ENCODE data around the gene TMEM203. TPM values are rescaled to one million over a fixed set of nuclear protein-coding genes. Genes with fewer than 3 reads are reported as not detected.
A peak's percentile ranks its signal among the peaks of the same experiment; 100 is the strongest.

TMEM203 gene
- total and polyA plus RNA-seq, 5 experiments from 2014 or later: 42.7 to 163 (median 128) TPM

- no peaks in the 10 kb centered on the region for H3K27me3 Mint-ChIP-seq
- H3K4me3 Mint-ChIP-seq: peak overlapping the region; percentile 30 to 95 (median 88)
- POLR2A ChIA-PET: interaction anchor here (0.6 to 8.1 kb wide), 5 partner anchors 12 to 759 kb away, joined by 3 to 135 read pairs (median 12); partner anchors contain the start of genes CYSRT1, NDOR1, RNF208 and RNF224
- no peak for ATAC-seq
- H3K36me3 Mint-ChIP-seq: peaks cover 0 to 32% (median 13%) of the 10 kb centered on the region in 3 donors
- H3K4me1 Mint-ChIP-seq: peaks cover 8 to 50% (median 41%) of the 10 kb centered on the region in 4 donors
- H3K27ac Mint-ChIP-seq: peak overlapping the region in 4 of 10 donors; percentile 47 to 96 (median 64)
- no peak for DNase-seq
- no peaks in the 10 kb centered on the region for H3K9me3 Mint-ChIP-seq
These were observed 19.1 kb downstream of the TMEM203 start for GRCh38 chr9:137186385-137186784.

GRCh38 chr9:137185921-137186320, 19.5 kb downstream of the TMEM203 start:
- H3K4me1 Mint-ChIP-seq: peaks cover 8 to 49% (median 39%) of the 10 kb centered on the region in 4 donors
- no peaks in the 10 kb centered on the region for H3K9me3 Mint-ChIP-seq
- H3K27ac Mint-ChIP-seq: no peak overlapping the region
- POLR2A ChIA-PET: interaction anchor here (0.6 to 1.4 kb wide), 2 partner anchors 11 to 759 kb away, joined by 3 to 12 read pairs; no protein-coding TSS in a partner anchor
- ATAC-seq (no peak), DNase-seq (no peak)
- peaks cover 0 to 32% (median 13%) of the 10 kb centered on the region in 3 donors for H3K36me3 Mint-ChIP-seq
- no peaks in the 10 kb centered on the region for H3K27me3 Mint-ChIP-seq
- H3K4me3 Mint-ChIP-seq: peak overlapping the region in 4 of 10 donors; percentile 19 to 95 (median 90)

DNA sequence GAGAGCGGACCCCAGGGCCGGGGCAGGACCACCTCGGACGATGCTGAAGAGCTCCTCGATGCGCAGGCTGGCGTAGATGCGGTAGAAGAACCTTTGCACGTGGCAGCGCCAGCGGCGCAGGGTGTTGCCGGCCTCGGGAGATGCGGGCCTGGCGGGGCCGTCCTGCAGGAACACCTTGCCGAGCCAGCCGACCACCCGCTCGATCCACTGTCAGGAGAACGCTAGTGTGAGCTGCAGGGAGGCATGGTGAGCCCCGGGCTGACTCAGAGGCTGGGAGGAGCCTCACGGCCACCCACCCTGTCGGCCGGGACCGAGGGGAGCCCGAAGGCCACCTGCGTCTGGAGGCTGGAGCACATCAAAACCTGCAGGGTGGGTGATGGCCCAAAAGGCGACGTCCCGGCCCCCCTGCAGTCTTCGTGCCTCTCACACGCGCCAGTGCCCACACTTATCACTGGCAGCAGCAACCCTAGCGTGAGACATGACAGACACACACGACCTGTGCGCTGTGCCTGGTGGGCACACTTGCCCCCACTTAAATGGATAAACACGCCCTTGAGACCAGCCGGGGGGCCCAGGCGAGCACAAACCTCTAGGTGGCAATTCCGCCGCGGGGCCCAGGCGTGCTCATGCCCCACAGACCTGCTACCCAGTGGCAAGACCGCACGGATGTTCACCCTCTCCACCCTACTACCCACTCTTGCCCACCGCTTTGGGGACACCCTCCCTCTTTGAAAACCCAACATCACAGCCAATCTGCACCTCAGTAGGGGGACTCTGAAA, 20.4 kb downstream of the TMEM203 start:
- POLR2A ChIA-PET: interaction anchor here (0.7 to 1.4 kb wide), 2 partner anchors 10 to 55 kb away, joined by 3 read pairs; no protein-coding TSS in a partner anchor
- H3K27ac Mint-ChIP-seq: peak overlapping the region in 1 of 10 donors; percentile 52
- peaks cover 0 to 29% (median 14%) of the 10 kb centered on the region in 3 donors for H3K36me3 Mint-ChIP-seq
- H3K27me3 Mint-ChIP-seq: no peaks in the 10 kb centered on the region
- peaks cover 5 to 44% (median 32%) of the 10 kb centered on the region in 4 donors for H3K4me1 Mint-ChIP-seq
- no peak for DNase-seq
- peak overlapping the region in 1 of 10 donors; percentile 48 for H3K4me3 Mint-ChIP-seq
- no peaks in the 10 kb centered on the region for H3K9me3 Mint-ChIP-seq
- no peak for ATAC-seq

DNA sequence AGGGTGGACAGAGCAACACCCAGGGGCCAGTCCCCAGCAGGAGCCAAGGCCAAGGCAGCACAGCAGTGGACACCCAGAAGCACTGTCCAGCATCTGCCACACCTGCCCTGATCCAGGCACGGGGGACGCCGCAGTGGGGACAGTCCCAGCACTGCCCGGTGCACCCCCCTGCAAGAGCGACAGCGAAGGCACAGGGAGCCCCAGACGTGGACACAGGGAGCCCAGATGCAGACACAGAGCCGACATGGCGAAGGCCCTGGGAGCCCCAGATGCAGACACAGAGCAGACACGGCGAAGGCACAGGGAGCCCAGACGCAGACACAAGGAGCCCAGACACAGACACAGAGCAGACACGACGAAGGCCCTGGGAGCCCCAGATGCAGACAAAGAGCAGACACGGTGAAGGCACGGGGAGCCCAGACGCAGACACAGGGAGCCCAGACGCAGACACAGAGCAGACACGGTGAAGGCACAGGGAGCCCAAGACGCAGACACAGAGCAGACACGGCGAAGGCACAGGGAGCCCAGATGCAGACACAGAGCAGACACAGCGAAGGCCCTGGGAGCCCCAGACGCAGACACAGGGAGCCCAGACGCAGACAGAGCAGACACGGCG, 21.4 kb downstream of the TMEM203 start:
- DNase-seq (no peak), ATAC-seq (no peak)
- POLR2A ChIA-PET: interaction anchor here (0.6 kb wide), 1 partner anchor 17 kb away, joined by 5 read pairs; the partner anchor contains the start of gene TPRN
- Mint-ChIP-seq H3K4me1 (peaks cover 6 to 35% (median 25%) of the 10 kb centered on the region in 4 donors), H3K27me3 (no peaks in the 10 kb centered on the region), H3K36me3 (peaks cover 0 to 36% (median 16%) of the 10 kb centered on the region in 3 donors), H3K4me3 (peak overlapping the region in 4 of 10 donors; percentile 21 to 43 (median 42)), H3K27ac (no peak overlapping the region), H3K9me3 (no peaks in the 10 kb centered on the region)

DNA sequence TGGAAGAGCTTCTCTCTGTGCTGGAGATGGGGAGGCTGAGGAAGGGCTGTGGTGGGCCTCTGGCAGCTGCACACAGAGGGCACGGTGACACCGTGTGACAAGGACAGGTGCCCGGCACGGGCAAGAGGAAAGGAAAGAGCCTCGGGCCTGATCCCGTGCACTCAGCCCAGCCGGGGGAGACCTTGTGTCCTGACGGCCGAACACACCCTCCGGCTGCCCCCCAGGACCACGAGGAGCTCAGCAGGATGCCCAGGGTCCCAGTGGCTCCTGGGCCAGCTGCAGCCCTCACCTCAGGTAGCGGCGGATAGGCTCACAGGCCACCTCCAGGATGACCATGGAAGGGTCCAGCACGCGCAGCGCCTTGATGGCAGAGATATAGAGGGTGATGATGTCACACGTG, 22.6 kb downstream of the TMEM203 start:
- no peaks in the 10 kb centered on the region for H3K27me3 Mint-ChIP-seq
- POLR2A ChIA-PET: interaction anchor here (1.0 to 1.2 kb wide), 2 partner anchors 40 to 58 kb away, joined by 3 to 5 read pairs; partner anchors contain the start of gene TUBB4B
- no peaks in the 10 kb centered on the region for H3K9me3 Mint-ChIP-seq
- peak overlapping the region in 1 of 10 donors; percentile 71 for H3K4me3 Mint-ChIP-seq
- DNase-seq: no peak
- H3K36me3 Mint-ChIP-seq: peaks cover 0 to 40% (median 16%) of the 10 kb centered on the region in 3 donors
- H3K4me1 Mint-ChIP-seq: peaks cover 4 to 31% (median 19%) of the 10 kb centered on the region in 4 donors
- no peak for ATAC-seq
- H3K27ac Mint-ChIP-seq: no peak overlapping the region

DNA sequence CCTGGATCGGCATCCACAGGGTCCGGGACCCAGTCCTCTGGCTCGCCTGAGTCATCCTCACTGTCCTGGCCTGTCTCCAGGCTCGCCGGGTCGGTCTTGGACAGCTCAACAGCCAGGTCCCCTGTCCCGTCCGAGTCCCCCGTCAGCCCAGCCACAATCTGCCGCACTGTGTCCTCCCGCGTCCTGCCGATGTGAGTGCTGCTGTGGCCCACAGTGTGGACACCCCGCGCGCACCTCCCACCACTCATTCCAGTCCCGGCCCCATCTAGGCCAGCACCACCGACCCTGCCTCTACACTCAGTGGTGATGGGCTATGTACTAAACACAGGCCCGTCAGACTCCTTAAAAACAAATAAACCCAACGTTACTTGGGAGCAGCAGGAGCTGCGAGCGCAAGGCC, 23.8 kb downstream of the TMEM203 start:
- Mint-ChIP-seq H3K27me3 (no peaks in the 10 kb centered on the region), H3K4me1 (peaks cover 4 to 20% (median 10%) of the 10 kb centered on the region in 4 donors), H3K9me3 (no peaks in the 10 kb centered on the region), H3K4me3 (peak overlapping the region in 1 of 10 donors; percentile 4), H3K36me3 (peaks cover 0 to 45% (median 14%) of the 10 kb centered on the region in 3 donors), H3K27ac (no peak overlapping the region)
- POLR2A ChIA-PET: interaction anchor here (0.6 kb wide), 1 partner anchor 49 kb away, joined by 6 read pairs; no protein-coding TSS in a partner anchor
- no peak for DNase-seq
- no peak for ATAC-seq

- POLR2A ChIA-PET: interaction anchor here (2.2 kb wide), 1 partner anchor 43 kb away, joined by 6 read pairs; no protein-coding TSS in a partner anchor
- ATAC-seq (no peak), DNase-seq (no peak)
- Mint-ChIP-seq H3K4me3 (no peak overlapping the region), H3K36me3 (peaks cover 0 to 45% (median 12%) of the 10 kb centered on the region in 3 donors), H3K9me3 (no peaks in the 10 kb centered on the region), H3K27me3 (no peaks in the 10 kb centered on the region), H3K4me1 (peaks cover 4 to 12% (median 6%) of the 10 kb centered on the region in 4 donors), H3K27ac (no peak overlapping the region)
These were observed 25.0 kb downstream of the TMEM203 start for GRCh38 chr9:137180491-137180890.

GRCh38 chr9:137179761-137180160, 25.7 kb downstream of the TMEM203 start:
- Mint-ChIP-seq H3K4me3 (no peak overlapping the region), H3K9me3 (no peaks in the 10 kb centered on the region), H3K27me3 (no peaks in the 10 kb centered on the region), H3K27ac (no peak overlapping the region), H3K4me1 (peaks cover 3 to 8% (median 6%) of the 10 kb centered on the region in 4 donors), H3K36me3 (peaks cover 0 to 43% (median 12%) of the 10 kb centered on the region in 3 donors)
- ATAC-seq (no peak), DNase-seq (no peak)
- POLR2A ChIA-PET: interaction anchor here (2.2 kb wide), 1 partner anchor 44 kb away, joined by 6 read pairs; no protein-coding TSS in a partner anchor

DNA sequence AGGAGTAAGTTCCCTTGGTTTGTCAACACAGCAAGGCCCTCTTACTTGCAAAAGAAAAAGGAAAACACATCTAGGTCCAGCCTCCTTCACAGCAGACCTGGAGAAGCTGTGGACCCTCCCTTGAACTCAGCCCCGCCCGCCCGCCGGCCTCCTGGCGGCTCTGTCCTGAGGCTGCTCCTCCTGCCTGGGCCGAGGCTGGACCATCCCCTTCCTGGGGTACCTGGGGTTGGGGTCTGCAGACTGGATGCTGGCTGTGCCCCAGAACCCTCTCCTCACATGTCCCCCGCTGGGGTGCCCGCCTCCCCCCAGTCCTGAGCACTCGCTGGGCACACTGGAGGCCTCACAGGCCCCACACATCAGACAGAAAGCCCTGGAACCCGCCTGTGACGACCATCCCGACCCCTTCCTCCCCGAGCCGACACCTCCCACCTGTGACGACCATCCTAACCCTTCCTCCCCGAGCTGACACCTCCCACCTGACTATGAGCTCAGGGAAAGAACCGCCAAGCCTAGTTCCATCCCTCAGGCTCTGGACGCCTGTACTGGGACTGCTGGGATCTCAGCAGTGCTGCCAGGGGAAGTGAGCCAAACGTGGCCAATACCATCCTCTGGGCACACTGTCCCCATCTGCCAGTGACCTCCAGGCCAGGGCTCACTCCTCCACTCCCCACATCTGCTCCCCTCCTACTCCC, 26.4 kb downstream of the TMEM203 start:
- no peak for ATAC-seq
- Mint-ChIP-seq H3K9me3 (no peaks in the 10 kb centered on the region), H3K27me3 (no peaks in the 10 kb centered on the region), H3K27ac (no peak overlapping the region), H3K4me1 (peaks cover under 1 to 6% (median 2%) of the 10 kb centered on the region in 4 donors), H3K36me3 (peaks cover 0 to 37% (median 12%) of the 10 kb centered on the region in 3 donors), H3K4me3 (no peak overlapping the region)
- POLR2A ChIA-PET: interaction anchor here (0.6 to 2.2 kb wide), 3 partner anchors 8 to 44 kb away, joined by 4 to 6 read pairs (median 4); no protein-coding TSS in a partner anchor
- no peak for DNase-seq

DNA sequence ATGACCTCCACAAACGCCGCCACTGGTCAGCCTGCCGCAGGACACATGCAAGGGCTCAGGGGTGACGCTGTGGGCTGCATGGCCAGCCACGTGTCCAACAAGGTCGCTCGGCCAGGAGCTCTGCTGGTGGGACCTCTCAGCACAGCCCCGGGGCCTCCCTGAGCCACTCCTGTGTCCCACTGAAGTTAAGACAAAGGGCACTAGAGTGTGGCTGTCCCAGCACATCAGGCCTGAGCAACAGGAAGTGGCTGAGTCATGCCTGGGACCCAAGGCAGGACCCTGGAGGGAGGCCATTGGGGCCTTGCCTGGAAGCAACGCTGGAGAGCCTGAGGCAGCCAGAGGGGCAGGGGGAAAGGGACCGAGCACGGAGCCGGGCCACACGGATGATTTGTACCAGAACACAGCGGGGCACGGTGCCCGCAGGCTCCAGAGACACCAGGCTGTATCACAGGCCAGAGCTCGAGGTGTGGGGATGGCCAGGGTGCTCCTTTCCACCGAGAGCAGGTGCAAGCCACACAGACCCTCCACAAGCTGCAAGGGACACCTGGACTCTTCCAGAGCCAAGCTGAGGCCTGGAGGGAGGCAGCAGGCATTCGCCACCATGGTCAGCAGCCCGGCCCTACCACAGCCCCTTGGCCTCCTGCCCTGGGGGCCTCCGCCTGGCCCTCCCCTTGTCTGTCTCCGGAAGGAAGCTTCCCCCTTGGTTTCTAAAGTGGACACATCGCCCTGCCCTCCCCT, 27.1 kb downstream of the TMEM203 start:
- H3K4me3 Mint-ChIP-seq: no peak overlapping the region
- H3K27ac Mint-ChIP-seq: no peak overlapping the region
- DNase-seq (no peak), ATAC-seq (no peak)
- peaks cover 0 to 9% (median under 1%) of the 10 kb centered on the region in 4 donors for H3K4me1 Mint-ChIP-seq
- no peaks in the 10 kb centered on the region for H3K27me3 Mint-ChIP-seq
- peaks cover 0 to 31% (median 9%) of the 10 kb centered on the region in 3 donors for H3K36me3 Mint-ChIP-seq
- H3K9me3 Mint-ChIP-seq: no peaks in the 10 kb centered on the region
- POLR2A ChIA-PET: interaction anchor here (0.6 to 1.7 kb wide), 3 partner anchors 9 to 45 kb away, joined by 4 read pairs; no protein-coding TSS in a partner anchor

Measured in naive thymus-derived CD8-positive, alpha-beta T cell (primary cell).